GM18868 (cell line): Measurements from ENCODE around the gene KIAA1614.

ENCODE experiments used
- ATAC-seq: cut with Tn5 transposase; IDR thresholded peaks from one replicate; pipeline ENCODE4 v1.9.1; 2021; ENCODE audit warnings: mild to moderate bottlenecking, moderate library complexity; ENCODE audit not compliant: unreplicated experiment

The KIAA1614 gene

DNA sequence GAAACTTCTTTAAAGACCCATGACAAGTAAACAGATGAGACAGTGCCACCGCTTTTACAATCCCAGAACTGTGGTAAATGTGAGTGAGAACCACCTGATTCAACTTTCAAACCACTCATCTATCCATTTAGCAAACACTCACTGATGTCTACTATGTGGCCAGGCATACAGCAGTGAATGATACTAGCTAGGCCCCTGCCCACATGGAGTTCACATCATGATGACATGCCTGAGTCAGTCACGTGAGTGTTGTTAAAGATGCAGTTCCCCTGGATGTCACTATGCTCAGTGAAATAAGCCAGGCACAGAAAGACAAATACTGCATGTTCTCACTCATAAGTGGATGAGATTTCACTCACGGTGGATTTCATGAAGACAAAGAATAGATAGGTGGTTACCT, 81.6 kb downstream of the KIAA1614 start:
- ATAC-seq: no peak

DNA sequence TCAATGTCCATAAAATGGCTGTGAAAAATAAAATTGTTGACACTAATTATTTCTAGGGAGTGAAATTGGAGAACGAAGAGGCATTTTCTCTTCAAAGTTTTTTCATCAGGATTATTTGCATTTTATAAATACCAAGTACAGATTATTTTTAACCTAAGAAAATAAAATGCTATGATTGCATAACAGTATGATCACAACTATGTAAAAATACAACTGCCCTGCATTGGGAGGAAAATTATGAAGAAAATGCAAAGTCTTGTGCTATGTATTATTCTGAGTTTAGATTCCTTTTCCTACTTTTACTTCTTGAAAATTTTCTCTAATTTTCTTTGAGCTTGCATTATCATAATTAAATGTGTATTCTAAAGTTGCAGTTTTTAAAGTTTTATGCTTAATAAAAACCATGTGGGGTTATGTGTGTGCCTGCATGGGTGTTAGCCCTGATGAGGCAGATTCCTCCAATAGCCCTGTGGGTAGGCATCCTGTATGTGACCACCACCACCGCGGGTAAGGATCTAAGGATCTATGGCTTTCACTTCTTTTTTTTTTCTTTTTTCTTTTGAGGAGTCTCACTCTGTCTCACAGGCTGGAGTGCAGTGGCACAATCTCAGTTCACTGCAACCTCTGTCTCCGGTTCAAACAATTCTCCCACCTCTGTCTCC, 85.3 kb downstream of the KIAA1614 start:
- ATAC-seq: no peak
